HEK293T (cell line): Measurements from ENCODE around the gene FOCAD.

Source experiments
- CTCF ChIA-PET: fragments of 350-600 bp; formaldehyde crosslinking; extraction: SDS; loops from one replicate; lab custom pipeline; 2021; ENCODE audit warnings: antibody characterized with exemption, inconsistent platforms; lab: Yijun Ruan, JAX
- POLR2A ChIA-PET: fragments of 350-600 bp; formaldehyde crosslinking; extraction: SDS; loops from one replicate; lab custom pipeline; 2020; ENCODE audit warnings: antibody characterized with exemption, inconsistent platforms; lab: Yijun Ruan, JAX
- DNase-seq: peaks from one replicate; pipeline ENCODE4 v3.0.0; 2012; ENCODE audit warnings: mixed read lengths; ENCODE audit errors: extremely low spot score
- ARNT ChIP-seq: fragments of 450-650 bp; IDR thresholded peaks from 2 replicates; pipeline ENCODE4 v1.6.1; 2017; ENCODE audit warnings: mild to moderate bottlenecking
- BHLHE40 ChIP-seq: fragments of 450-650 bp; IDR thresholded peaks from 2 replicates; pipeline ENCODE4 v1.6.1; 2016; ENCODE audit warnings: mild to moderate bottlenecking, moderate library complexity, borderline replicate concordance
- CTBP1 ChIP-seq: fragments of 450-650 bp; IDR thresholded peaks from 2 replicates; pipeline ENCODE4 v1.6.1; 2016; ENCODE audit warnings: borderline replicate concordance
- ELF4 ChIP-seq: fragments of 450-650 bp; IDR thresholded peaks from 2 replicates; pipeline ENCODE4 v1.6.1; 2017; ENCODE audit warnings: antibody characterized with exemption
- FOXA1 ChIP-seq: fragments of 450-650 bp; IDR thresholded peaks from 2 replicates; pipeline ENCODE4 v1.6.1; 2016; ENCODE audit warnings: mild to moderate bottlenecking
- FOXK2 ChIP-seq: fragments of 450-650 bp; IDR thresholded peaks from 2 replicates; pipeline ENCODE4 v1.6.1; 2016; ENCODE audit warnings: mild to moderate bottlenecking
- FOXM1 ChIP-seq: fragments of 450-650 bp; IDR thresholded peaks from 2 replicates; pipeline ENCODE4 v1.6.1; 2017; ENCODE audit warnings: mild to moderate bottlenecking, borderline replicate concordance
- L3MBTL2 ChIP-seq: fragments of 450-650 bp; conservative IDR thresholded peaks from 2 replicates; pipeline ENCODE4 v1.6.1; 2016; ENCODE audit warnings: mild to moderate bottlenecking
- LEF1 ChIP-seq: fragments of 450-650 bp; IDR thresholded peaks from 2 replicates; pipeline ENCODE4 v1.6.1; 2017; ENCODE audit warnings: mild to moderate bottlenecking, borderline replicate concordance
- NFRKB ChIP-seq: fragments of 450-650 bp; IDR thresholded peaks from 2 replicates; pipeline ENCODE4 v1.6.1; 2016; ENCODE audit warnings: mild to moderate bottlenecking, moderate library complexity
- SP1 ChIP-seq: fragments of 450-650 bp; IDR thresholded peaks from 2 replicates; pipeline ENCODE4 v1.6.1; 2017
- SUZ12 ChIP-seq: fragments of 450-650 bp; IDR thresholded peaks from 2 replicates; pipeline ENCODE4 v1.6.1; 2016; ENCODE audit warnings: mild to moderate bottlenecking
- TARDBP ChIP-seq: fragments of 450-650 bp; IDR thresholded peaks from 2 replicates; pipeline ENCODE4 v1.6.1; 2016
- ZNF384 ChIP-seq: fragments of 450-650 bp; IDR thresholded peaks from 2 replicates; pipeline ENCODE4 v1.6.1; 2016
- TF ChIP-seq, protein P1 (sequence below): fragments of 450-650 bp; IDR thresholded peaks from 2 replicates; pipeline ENCODE4 v1.6.1; 2016

Gene FOCAD, protein sequence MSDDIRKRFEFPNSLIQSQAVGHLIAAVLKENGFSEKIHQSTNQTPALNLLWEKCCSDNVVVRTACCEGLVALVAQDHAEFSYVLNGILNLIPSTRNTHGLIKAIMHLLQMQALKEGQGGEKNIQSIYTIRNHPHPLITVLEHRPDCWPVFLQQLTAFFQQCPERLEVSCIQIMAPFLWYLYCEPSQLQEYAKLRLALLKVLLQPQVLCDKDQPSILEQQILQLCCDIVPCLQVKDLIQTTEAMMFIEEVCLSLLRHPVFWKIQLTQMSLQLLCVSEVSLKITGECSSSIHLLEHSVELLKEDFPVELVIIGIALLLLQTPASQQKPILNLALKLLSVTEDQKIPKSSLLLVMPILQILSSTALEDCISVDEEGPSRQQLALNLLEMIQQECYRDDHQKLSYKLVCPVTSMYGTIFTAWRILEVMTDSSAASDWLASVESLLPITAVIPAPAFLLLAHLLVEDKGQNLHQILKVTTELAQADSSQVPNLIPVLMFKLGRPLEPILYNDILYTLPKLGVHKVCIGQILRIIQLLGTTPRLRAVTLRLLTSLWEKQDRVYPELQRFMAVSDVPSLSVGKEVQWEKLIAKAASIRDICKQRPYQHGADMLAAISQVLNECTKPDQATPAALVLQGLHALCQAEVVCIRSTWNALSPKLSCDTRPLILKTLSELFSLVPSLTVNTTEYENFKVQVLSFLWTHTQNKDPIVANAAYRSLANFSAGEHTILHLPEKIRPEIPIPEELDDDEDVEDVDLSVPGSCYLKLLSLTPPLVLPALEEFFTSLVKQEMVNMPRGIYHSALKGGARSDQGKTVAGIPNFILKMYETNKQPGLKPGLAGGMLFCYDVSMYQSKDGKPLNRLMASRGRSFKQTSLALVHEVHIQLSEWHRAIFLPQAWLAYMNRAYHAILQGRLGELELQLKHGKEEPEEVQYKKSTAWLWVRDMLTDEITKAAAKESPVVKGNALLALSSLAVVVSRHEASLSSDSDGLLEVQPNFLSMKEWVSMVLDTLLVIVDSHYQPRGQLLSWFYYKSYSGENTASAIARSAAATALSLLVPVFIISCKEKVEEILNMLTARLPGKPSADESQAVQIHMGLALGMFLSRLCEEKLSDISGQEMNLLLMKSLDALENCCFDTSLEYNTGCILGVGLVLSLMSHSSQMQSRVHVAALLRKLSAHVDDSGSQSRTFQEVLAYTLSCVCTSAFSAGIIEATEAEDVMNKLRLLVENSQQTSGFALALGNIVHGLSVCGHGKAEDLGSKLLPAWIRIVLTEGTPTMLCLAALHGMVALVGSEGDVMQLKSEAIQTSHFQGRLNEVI (N-terminal part only)

DNA sequence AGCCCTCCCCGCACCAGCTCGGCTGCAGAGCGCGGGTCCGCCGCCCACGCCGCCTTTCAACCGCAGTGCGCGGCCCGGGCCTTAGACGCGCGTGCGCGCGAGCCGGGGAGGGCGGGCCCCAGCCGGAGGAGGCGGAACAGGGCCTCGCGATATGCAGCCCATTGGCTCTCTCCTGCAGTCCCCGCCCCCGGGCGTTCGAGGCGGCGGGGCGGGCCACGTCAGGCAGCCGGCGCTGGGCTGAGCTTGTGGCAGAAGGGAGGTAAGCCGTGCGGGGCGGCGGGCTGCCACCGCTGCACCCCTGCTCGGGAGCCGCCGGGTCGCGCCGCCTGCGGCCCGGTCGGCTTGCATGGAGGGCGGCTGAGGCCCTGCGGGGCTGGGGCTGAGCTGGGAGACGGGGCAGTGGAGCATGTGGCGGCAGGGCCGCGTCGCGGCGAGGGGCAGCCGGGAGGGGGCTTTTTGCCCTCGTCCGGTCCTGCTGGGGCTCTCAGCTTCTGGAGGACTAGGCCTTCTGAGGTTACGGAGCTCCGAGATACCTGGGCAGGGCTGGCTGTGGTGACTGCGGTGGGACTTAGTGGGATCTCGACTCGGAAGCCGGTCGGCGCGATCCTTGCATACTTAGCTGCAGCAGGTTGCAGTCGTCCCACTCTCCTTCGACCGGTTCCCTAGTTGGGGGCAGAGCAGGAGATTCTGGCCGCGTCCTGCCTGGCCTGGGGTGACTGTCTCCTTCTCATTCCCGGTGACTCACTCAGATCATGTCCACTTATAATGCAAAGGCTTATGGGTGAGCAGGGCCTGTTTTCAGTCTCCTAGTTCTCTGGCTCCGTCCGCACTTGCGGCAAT lies at the start of gene FOCAD:
FOCAD (plus strand) TSS at position 225 of the 840 bp plus-strand sequence. CDS start 31,095 bp downstream, outside the sequence.
- DNase-seq, result peak; percentile 96
- CTCF ChIA-PET, result interaction anchor here (0.5 to 1.1 kb wide), 3 partner anchors 18 to 1555 kb away, joined by 3 read pairs; no protein-coding TSS in a partner anchor
- POLR2A ChIA-PET, result interaction anchor here (0.6 to 1.8 kb wide), 18 partner anchors 8 to 302 kb away, joined by 3 to 12 read pairs (median 4); partner anchors contain the start of gene MLLT3
- TF ChIP-seq L3MBTL2, result peak; percentile 51; the same call in 1 of the 2 replicates
- no peak for TF ChIP-seq LEF1
- 0 out of 2 replicates have a peak, but pooled peaks have one; percentile 55 for TF ChIP-seq FOXM1

DNA sequence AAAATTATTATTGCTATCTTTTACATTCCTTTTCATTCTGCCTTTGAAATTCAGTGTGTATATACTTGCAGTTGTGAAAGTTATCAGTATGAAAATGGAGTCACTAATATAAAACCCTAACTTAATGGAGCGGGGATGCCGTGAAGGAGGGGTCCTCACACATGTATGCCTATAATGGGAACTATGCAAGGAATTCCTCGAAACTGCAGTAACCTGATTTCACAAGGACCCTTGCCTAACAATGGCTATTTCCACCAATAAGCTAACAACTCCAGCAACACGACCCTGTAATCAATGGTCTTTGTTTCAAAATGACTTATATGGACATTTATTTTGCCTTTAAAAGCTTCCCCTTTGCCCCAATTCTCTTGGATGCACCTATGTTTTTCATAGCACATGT lies 49.2 kb upstream of the FOCAD start:
- CTCF ChIA-PET, result no interaction called here
- no peak for DNase-seq

DNA sequence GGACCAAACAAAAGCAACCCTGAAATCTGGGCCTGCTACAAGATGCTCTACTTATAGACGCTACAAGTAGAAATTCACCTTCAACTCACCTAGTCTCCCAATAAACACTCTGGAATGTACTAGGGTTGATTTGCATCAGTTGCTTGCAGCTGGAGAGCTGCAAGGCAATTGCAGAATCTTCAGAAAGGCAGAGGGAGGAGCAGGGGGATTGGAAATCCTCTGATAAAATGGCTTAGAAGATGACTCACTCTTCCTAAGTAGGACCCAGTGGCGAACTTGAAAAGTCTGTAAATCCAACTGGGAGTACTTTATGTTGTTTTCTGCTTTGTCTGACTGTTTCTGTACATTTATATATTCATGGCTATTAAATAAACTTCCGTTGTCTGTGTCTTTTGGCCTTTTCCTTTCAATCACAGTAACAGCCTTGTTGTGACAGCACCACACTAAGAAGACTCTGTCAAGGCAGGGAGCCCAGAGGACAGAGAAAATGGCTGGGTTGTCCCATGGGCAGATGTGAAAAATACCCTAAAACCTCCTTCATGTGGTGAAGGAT lies 47.1 kb upstream of the FOCAD start:
- POLR2A ChIA-PET, result no interaction called here
- CTCF ChIA-PET, result no interaction called here
- TF ChIP-seq SP1 (no peak), LEF1 (no peak), TARDBP (no peak), CTBP1 (no peak), SUZ12 (no peak), BHLHE40 (no peak), FOXA1 (no peak), NFRKB (no peak), ZNF384 (no peak), ELF4 (no peak)
- DNase-seq, result no peak

More for the DNA sequence above, 49.2 kb upstream of the FOCAD start:
- POLR2A ChIA-PET, result no interaction called here
- TF ChIP-seq FOXK2 (no peak), ZNF384 (no peak), CTBP1 (no peak), LEF1 (no peak), ELF4 (no peak), FOXM1 (no peak)

DNA sequence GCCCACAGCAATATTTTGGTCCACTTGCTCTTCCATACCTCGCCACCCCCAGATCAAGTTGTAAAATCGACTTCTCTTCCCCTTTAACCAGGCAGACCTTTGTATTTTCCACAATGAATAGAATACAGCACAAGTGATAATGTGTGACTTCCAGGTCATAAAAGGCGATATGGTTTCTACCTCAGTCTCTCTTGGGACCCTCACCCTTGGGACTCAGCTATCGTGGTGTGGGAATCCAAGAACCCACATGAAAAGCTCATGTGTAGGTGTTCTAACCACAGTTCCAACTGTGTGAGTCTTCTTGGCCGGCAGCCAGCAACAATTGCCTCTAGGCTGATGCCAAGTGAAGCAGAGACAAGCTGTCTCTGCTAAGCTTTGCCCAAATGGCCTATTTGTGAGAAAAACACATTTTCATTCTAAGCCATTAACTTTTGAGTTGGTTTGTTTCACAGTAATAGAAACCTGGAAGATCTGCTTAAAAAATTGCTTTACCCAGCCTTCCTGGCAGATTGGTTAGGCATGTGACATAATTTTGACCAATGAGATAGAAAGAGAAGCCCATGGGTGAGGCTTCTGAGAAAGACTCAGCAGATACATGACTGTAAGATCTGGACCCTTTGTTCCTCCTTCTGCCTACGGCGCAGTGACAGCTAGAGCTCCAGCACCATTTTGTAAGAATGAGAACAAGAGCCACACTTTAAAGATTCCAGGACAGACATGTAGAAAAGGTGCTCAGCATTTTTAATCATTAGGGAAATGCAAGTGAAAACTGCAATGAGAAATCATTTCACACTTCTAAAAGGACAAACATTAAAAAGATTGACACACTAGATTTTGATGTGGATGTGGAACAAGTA lies 43.5 kb upstream of the FOCAD start:
- CTCF ChIA-PET, result no interaction called here
- TF ChIP-seq, protein P1, sequence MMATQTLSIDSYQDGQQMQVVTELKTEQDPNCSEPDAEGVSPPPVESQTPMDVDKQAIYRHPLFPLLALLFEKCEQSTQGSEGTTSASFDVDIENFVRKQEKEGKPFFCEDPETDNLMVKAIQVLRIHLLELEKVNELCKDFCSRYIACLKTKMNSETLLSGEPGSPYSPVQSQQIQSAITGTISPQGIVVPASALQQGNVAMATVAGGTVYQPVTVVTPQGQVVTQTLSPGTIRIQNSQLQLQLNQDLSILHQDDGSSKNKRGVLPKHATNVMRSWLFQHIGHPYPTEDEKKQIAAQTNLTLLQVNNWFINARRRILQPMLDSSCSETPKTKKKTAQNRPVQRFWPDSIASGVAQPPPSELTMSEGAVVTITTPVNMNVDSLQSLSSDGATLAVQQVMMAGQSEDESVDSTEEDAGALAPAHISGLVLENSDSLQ, result no peak
- DNase-seq, result peak; percentile 42
- POLR2A ChIA-PET, result interaction anchor here (1.0 kb wide), 1 partner anchor 43 kb away, joined by 4 read pairs; the partner anchor contains the start of gene FOCAD

DNA sequence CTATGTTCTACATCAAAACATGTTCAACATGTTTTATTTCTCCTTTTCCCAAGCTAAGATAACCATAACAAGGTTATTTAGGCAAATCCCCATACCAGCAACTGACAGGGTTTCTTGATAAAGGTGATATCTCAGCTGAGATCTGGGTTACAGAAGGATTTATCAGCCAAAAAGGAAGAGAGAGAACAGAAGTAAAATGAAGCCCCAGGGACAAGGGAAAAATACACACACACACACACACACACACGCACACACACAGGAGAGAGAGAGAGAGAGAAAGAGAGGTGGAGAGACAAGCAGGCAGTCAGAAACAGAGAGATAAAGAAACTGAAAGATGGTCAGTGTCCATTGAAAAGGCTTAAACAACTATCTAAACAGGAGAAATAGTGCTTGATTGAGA lies 42.0 kb upstream of the FOCAD start:
- TF ChIP-seq ZNF384, result no peak
- TF ChIP-seq FOXK2, result no peak
- TF ChIP-seq NFRKB, result no peak
- TF ChIP-seq ARNT, result no peak
- no peak for TF ChIP-seq SUZ12
- no peak for TF ChIP-seq BHLHE40
- no peak for TF ChIP-seq FOXM1
- TF ChIP-seq, protein P1, result no peak
- POLR2A ChIA-PET, result interaction anchor here (0.7 kb wide), 1 partner anchor 241 kb away, joined by 3 read pairs; no protein-coding TSS in a partner anchor
- CTCF ChIA-PET, result no interaction called here
- no peak for DNase-seq
